GM12801 (cell line): ENCODE results near the gene NCSTN.

Source experiments
- TF ChIP-seq, protein P1 (sequence below): IDR thresholded peaks from one replicate; pipeline ENCODE4 v1.5.1; 2011; ENCODE audit warnings: control low read depth; ENCODE audit not compliant: insufficient read length; ENCODE audit errors: extremely low read depth

Gene NCSTN

DNA sequence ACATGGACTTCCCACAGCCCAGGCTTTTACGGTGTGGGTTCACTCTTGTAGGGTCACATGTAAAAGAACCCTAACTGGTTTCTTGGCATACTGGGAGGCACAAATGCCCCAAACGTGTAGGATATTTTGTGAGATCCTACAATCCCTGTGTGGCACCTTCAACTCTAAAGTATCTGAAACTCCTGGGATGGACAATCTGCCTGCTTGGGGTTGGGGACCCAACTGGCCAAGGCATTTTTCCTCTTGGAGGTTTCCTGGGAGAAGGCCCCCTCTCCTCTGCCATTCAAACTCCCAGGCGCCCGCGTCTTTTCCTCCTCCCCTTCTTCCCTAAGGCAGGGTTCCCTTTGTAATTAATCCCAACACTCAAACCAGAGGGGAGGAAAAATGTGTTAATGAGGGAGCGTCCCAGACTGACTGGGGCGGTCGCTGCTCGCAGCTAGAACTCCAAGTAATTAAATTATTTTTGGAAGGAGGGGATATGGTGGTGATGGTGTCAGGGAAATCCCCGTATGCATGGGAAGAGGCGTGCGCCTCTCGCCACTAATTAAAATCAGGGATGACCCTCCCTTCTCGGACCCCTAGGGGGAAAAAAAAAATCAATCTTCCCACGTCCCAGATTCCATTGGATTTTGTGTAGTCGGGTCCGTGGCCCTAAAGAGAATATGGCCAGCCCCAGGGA is 56.5 kb downstream of the NCSTN start:
- TF ChIP-seq, protein P1, sequence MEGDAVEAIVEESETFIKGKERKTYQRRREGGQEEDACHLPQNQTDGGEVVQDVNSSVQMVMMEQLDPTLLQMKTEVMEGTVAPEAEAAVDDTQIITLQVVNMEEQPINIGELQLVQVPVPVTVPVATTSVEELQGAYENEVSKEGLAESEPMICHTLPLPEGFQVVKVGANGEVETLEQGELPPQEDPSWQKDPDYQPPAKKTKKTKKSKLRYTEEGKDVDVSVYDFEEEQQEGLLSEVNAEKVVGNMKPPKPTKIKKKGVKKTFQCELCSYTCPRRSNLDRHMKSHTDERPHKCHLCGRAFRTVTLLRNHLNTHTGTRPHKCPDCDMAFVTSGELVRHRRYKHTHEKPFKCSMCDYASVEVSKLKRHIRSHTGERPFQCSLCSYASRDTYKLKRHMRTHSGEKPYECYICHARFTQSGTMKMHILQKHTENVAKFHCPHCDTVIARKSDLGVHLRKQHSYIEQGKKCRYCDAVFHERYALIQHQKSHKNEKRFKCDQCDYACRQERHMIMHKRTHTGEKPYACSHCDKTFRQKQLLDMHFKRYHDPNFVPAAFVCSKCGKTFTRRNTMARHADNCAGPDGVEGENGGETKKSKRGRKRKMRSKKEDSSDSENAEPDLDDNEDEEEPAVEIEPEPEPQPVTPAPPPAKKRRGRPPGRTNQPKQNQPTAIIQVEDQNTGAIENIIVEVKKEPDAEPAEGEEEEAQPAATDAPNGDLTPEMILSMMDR = no peak

DNA sequence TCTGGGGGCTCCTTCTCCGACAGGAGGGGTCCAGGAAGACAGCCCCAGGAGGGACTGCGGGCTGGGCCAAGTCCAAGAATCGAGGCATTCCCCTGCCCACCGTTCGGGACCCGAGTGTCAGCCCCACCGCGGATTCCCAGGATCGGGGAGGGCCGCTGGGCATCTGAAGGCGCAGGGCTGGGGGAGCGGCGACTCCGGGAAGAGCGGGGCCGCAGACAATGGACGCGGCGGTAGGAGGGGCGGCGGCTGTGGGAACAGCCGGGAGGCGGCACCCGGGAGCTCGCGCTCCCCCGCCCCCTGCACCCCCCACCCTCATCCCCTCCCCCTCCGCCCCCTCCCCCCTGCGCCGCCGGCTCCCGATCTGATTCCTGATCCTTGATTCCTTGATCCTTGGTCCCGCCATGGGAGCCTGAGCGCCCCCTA is 57.1 kb downstream of the NCSTN start, which contains the start of gene VANGL2:
Gene VANGL2 (plus strand): TSS at position 342 of the 423 bp plus-strand sequence. CDS start 15,274 bp downstream, outside the sequence.
- TF ChIP-seq, protein P1 = no peak

DNA sequence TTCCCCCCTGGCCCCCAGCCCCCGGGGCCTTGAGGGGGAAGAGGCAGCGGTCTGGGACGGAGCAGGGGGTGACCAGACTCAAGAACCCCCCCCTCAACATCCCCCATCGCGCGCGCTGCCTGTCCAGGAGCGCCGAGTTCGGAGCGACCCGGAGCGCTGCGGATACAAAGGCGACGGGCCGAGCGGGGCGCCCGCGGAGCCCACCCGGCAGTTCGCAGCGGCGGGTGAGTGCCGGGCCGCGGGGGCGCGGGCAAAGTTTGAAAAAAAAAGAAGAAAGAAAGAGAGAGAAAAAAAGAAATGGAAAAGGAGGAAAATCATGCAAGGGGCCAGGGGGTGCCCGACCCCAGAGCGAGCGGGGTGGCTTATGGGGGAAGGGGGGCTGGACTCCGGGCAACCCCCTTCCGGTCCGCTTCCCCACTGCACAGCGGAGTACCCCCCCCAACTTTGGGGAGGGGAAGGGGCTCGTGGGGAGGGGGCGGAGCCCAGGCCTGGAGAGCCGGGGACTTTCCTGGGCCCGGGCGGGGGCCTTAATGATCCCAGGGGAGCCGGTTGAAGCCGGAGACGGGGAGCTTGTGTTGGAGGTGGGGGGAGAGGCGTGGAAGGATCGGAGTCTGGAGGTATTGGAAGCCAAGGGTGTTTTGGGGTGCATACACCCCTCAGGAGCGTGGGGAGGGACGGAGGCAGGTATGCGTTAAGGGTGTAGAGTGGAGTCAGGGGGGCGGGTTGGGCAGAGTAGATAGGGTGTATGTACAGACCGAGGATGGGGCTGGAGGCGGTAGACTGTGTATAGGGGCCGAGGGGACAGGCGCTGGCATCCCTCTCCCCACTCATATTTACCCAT is 57.7 kb downstream of the NCSTN start:
- TF ChIP-seq, protein P1 = no peak

DNA sequence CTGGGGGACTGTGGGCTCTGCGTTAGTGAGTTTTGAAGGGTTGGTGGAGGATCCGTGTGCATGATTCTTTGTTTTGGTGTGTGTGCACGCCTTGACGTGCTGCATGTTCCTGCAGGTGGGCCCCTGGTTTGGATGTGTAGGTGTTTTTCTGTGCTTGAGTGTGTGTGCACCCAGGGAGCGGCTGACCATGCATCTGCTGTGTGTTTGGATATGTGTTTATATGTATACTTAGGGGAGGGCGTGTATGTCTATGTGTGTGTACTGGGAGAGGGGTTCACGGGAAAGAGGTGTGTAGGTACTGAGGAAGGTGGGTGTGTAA is 58.3 kb downstream of the NCSTN start:
- TF ChIP-seq, protein P1 = no peak

DNA sequence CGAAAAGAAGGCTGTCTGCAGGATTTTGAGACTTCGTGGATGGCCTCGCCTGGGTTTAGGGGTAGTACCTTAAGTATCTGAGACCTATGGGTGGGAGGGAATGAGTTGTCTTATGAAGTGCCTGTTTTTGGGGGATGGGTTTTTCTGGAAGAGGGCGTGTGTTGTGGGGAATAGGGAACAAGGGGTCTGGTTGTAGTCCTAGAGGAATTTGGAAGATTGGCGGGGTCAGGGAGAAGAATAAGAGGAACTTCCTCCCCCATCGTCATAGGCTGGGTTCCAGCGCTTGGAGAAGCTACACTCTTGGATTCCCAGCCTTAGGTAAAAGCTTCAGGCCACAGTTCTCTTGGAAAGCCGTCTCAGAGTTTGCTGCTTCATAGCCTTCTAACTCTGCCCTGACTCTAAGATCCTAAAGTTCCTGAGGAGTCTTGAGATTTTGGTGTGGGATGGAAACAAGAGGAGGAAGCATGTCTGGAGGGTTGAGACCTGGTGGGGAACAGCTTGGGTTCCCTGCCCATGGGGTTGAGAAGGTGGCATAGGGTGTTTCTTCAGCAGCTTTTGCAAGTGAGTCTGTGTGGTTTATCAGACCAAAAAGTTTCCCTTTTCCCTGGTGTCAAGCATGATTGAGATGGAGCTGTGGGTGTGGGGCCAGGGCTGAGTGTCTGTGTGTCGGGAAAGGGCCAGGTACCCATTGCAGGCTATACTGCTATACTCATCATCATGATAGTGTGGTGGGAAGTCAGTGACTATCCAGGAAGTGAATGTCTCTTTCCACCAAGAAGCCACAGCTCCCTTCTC is 59.0 kb downstream of the NCSTN start:
- TF ChIP-seq, protein P1 = no peak

DNA sequence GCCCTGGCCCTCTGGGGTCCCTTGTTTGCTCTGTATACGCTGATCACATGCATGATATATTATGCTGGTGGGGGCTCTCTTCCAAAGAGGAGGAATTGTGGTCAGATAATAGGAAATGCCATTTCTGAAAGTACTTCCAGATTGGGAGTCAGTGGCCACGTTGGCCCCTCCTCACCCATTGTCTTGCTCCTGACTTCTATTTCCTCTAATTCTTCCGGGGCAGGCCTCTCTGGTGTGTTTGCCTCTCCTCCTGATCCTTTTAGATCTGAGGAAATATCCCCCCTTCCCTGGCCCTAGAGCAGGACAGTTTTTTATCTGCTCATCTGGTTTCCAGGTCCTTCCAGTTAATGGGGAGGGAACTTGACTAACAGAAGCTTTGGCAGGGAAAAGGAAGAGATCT is 60.1 kb downstream of the NCSTN start:
- TF ChIP-seq, protein P1 = no peak

DNA sequence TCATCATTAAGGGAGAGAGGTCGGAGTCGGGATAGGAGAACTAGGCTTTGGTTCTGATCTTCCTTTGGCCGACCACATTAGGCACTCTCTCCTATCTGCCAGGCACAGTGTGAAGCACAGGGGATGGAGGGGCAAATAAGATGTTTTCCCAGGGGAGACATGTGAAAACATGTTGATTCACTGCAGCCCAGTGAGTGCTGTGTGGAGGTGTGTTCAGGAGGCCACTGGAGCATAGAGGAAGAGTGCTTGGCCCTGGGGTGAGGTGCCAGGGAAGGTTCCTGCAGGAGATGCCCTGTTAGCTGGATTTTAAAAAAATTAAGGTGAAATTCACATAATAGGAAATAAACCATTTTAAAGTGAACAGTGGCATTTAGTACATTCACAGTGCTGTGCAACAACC is 60.9 kb downstream of the NCSTN start:
- TF ChIP-seq, protein P1 = no peak
